GM12878 (cell line): ENCODE measurements around the gene ADORA2B. TPM values are rescaled to one million over a fixed set of nuclear protein-coding genes. Genes with fewer than 3 reads are reported as not detected.

Experiments
- ATAC-seq: fragments of 200-7000 bp; cut with Tn5 transposase; 3 replicates; pipeline ENCODE4 v1.9.1; 2020; ENCODE audit warnings: mild to moderate bottlenecking, moderate library complexity
- BruUV-seq: library from RNA; stranded (reverse); fragments of 400-500 nt; replicated peaks from 2 replicates; lab custom pipeline; 2021; lab: Mats Ljungman, UMichigan
- CTCF ChIA-PET: fragments of 300-600 bp; sonication (Branson Sonifier 250); formaldehyde crosslinking; extraction: SDS; loops from one replicate; lab custom pipeline; 2021; ENCODE audit warnings: inconsistent platforms; lab: Yijun Ruan, JAX
- POLR2A ChIA-PET: fragments of 350-600 bp; formaldehyde crosslinking; extraction: SDS; loops from one replicate; lab custom pipeline; 2021; ENCODE audit warnings: inconsistent platforms; lab: Charles Lee
- RAD21 ChIA-PET: fragments of 300-600 bp; sonication (Branson Sonifier 250); formaldehyde crosslinking; loops from one replicate; lab custom pipeline; 2023; ENCODE audit warnings: antibody characterized with exemption; ENCODE audit not compliant: unreplicated experiment; lab: Charles Lee
- SMC1A ChIA-PET: fragments of 300-600 bp; sonication (Branson Sonifier 250); formaldehyde crosslinking; loops from one replicate; lab custom pipeline; 2023; ENCODE audit not compliant: unreplicated experiment, uncharacterized antibody; lab: Charles Lee
- DNase-seq: peaks from one replicate; pipeline ENCODE4 v3.0.0-alpha.2; 2011; ENCODE audit warnings: low read depth, low spot score
- FAIRE-seq: peaks from 3 replicates; lab custom pipeline; 2011; peaks lifted over from hg19 to GRCh38; lab: Jason Lieb, UNC
- H2AFZ ChIP-seq: 2 replicates; pipeline ENCODE4 v1.6.0; 2011; ENCODE audit warnings: low read depth, low read length, control low read depth; ENCODE audit not compliant: control insufficient read depth
- H3K27ac ChIP-seq: 2 replicates; pipeline ENCODE4 v1.5.1; 2011; ENCODE audit warnings: control low read depth; ENCODE audit not compliant: control insufficient read depth, insufficient read depth
- H3K27me3 ChIP-seq, 2 experiments: replicated peaks in 1 of 2; 2 replicates each; pipeline versions ENCODE4 v1.6.0 to v1.6.1; 2011; ENCODE audit warnings: low read length in 1 of 2; ENCODE audit not compliant: control insufficient read depth in 2 of 2, insufficient read depth in 2 of 2
- H3K36me3 ChIP-seq, 2 experiments: 2 replicates each; pipeline ENCODE4 v1.5.1; 2011; ENCODE audit warnings: low read length in 1 of 2; ENCODE audit not compliant: control insufficient read depth in 2 of 2, insufficient read depth in 2 of 2
- H3K4me1 ChIP-seq: 2 replicates; pipeline ENCODE4 v1.6.1; 2011; ENCODE audit warnings: mild to moderate bottlenecking, low read length, moderate library complexity, mixed read lengths; ENCODE audit not compliant: control insufficient read depth, insufficient read depth
- H3K4me2 ChIP-seq: 2 replicates; pipeline ENCODE4 v1.6.0; 2011; ENCODE audit warnings: control low read depth; ENCODE audit not compliant: control insufficient read depth, insufficient read depth
- H3K4me3 ChIP-seq: fragments of 200-600 bp; sonication (generic); 2 replicates; pipeline ENCODE4 v1.5.1; 2016
- H3K79me2 ChIP-seq: 2 replicates; pipeline ENCODE4 v1.6.0; 2011; ENCODE audit warnings: low read length; ENCODE audit not compliant: control insufficient read depth, insufficient read depth
- H3K9ac ChIP-seq: 2 replicates; pipeline ENCODE4 v1.8.0; 2011; ENCODE audit warnings: low read length, control low read depth, mixed read lengths; ENCODE audit not compliant: control insufficient read depth, insufficient read depth
- H3K9me3 ChIP-seq: replicated peaks from 3 replicates; pipeline ENCODE4 v1.5.1; 2011; ENCODE audit warnings: mild to moderate bottlenecking, low read length; ENCODE audit not compliant: control insufficient read depth, insufficient read depth
- H4K20me1 ChIP-seq: 2 replicates; pipeline ENCODE4 v1.6.0; 2011; ENCODE audit not compliant: control insufficient read depth, insufficient read depth
- BMI1 ChIP-seq: fragments of 450-650 bp; IDR thresholded peaks from 2 replicates; pipeline ENCODE4 v1.6.1; 2016; ENCODE audit warnings: mild to moderate bottlenecking, moderate library complexity, borderline replicate concordance
- CHD2 ChIP-seq: IDR thresholded peaks from 2 replicates; pipeline ENCODE4 v1.6.1; 2011; ENCODE audit warnings: low read depth, low read length, improper control_type of control experiment, borderline replicate concordance
- EP300 ChIP-seq, 2 experiments: fragments of 150-350 bp in 1 of 2; IDR thresholded peaks; 2 replicates each; pipeline ENCODE4 v1.6.1; 2011 to 2012; ENCODE audit warnings: low read depth in 2 of 2, low read length in 2 of 2, borderline replicate concordance in 1 of 2, improper control_type of control experiment in 1 of 2, inconsistent platforms in 1 of 2; ENCODE audit not compliant: control insufficient read depth in 1 of 2
- PKNOX1 ChIP-seq: fragments of 450-650 bp; IDR thresholded peaks from 2 replicates; pipeline ENCODE4 v1.6.1; 2016; ENCODE audit warnings: mild to moderate bottlenecking
- SMARCA5 ChIP-seq: fragments of 450-650 bp; IDR thresholded peaks from 2 replicates; pipeline ENCODE4 v1.6.1; 2017; ENCODE audit warnings: mild to moderate bottlenecking
- ZNF384 ChIP-seq: IDR thresholded peaks from 2 replicates; pipeline ENCODE4 v1.6.1; 2012; ENCODE audit warnings: low read depth, mild to moderate bottlenecking, low read length, improper control_type of control experiment, borderline replicate concordance
- WGBS: methylation state at CpG from one replicate; pipeline ENCODE4 v1.1.6; 2016; ENCODE audit warnings: low lambda C conversion rate; ENCODE audit not compliant: insufficient replicate concordance, insufficient coverage; ENCODE audit errors: missing lambda C conversion rate; 5-methylcytosine and 5-hydroxymethylcytosine counted together
- in situ Hi-C: fragments of 300-500 bp; cut with MboI; formaldehyde crosslinking; loops from 9 replicates; pipeline ENCODE4 v1.14.3; 2018; ENCODE audit warnings: mixed read lengths
- intact Hi-C: fragments of 100-400 bp; cut with micrococcal nuclease; formaldehyde crosslinking; loops from one replicate; pipeline ENCODE4 v1.14.2; 2022; ENCODE audit not compliant: unreplicated experiment
- polyA plus RNA-seq, 11 experiments: library from polyadenylated mRNA; depleted of rRNA in 4 of 11; unstranded in 6 of 11; stranded (reverse) in 5 of 11; fragments of >200 nt; fragmentation: Nextera tagmentation in 4 of 11; fragmentation: Illumina TruSeq in 1 of 11; extraction: Ambion mirVana in 4 of 11; extraction: Trizol in 1 of 11; gene quantifications; 1 replicate in 1 of 11; 2 replicates in 10 of 11; pipeline versions ENCODE4 v1.2.1 to v1.2.3, GENCODE V29; 2011 to 2016; ENCODE audit warnings: inconsistent platforms in 2 of 11, missing spikeins in 2 of 11, low read depth in 1 of 11
- total RNA-seq, 4 experiments: library from RNA; depleted of rRNA in 3 of 4; stranded (reverse); fragments of >200 nt in 3 of 4; fragmentation: Illumina TruSeq in 1 of 4; extraction: Trizol in 1 of 4; gene quantifications; 2 replicates each; pipeline versions ENCODE4 v1.2.1 to v1.2.3, GENCODE V29; 2013 to 2021
- TF ChIP-seq, protein P1 (sequence below): fragments of 450-650 bp; IDR thresholded peaks from 2 replicates; pipeline ENCODE4 v1.6.1; 2014; ENCODE audit warnings: mild to moderate bottlenecking

Gene ADORA2B
- total and polyA plus RNA-seq, 10 of the 15 experiments (the other 5 are each of a cell fraction or from before 2014, with no cell fraction given) = 0.05 to 0.42 (median 0.17) TPM

DNA sequence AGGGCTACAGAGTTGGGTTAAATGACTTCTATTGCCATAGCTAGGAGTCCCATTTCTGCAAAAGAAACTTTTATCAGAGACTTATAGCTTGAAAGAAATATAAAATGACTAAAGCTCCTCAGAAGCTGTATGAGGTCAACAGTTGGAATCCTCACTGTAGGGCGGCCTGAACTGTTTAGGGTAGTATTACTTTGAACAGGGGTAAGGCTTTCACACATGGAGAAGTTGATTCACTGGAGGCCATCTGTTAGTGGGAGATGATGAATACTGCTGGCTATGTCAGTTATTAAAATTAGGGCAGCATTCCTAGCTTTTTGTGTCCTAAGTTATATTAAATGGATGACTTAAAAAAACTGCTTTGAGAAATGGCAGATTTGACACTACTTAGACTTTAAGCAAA, 60.7 kb downstream of the ADORA2B start:
- DNase-seq (no peak), FAIRE-seq (no peak), ATAC-seq (no peak)
- in situ Hi-C loops (no loop called here), intact Hi-C loops (no loop called here)
- Histone ChIP-seq H3K4me3 (no peak overlapping the region), H3K36me3 (peaks cover 5 to 6% of the 10 kb centered on the region in 2 experiments; a peak in 3 of 4 replicates), H3K27me3 (no peaks in the 10 kb centered on the region), H3K9me3 (peaks cover 2% of the 10 kb centered on the region), H3K4me1 (peaks cover 4% of the 10 kb centered on the region), H3K79me2 (peaks cover 15% of the 10 kb centered on the region), H2AFZ (no peak overlapping the region), H3K9ac (no peak overlapping the region), H3K27ac (no peak overlapping the region), H4K20me1 (no peaks in the 10 kb centered on the region), H3K4me2 (no peak overlapping the region)
- 100% methylated on average over 1 of the region's 1 CpG for WGBS
- ChIA-PET CTCF (interaction anchor here (1.8 kb wide), 1 partner anchor 516 kb away, joined by 4 read pairs; no protein-coding TSS in a partner anchor), RAD21 (interaction anchor here (0.6 kb wide), 1 partner anchor 46 kb away, joined by 5 read pairs; no protein-coding TSS in a partner anchor), POLR2A (interaction anchor here (0.5 kb wide), 1 partner anchor 148 kb away, joined by 4 read pairs; no protein-coding TSS in a partner anchor), SMC1A (no interaction called here)
- BruUV-seq = no TSS peak
- no peak for TF ChIP-seq ZNF384
- TF ChIP-seq PKNOX1 = no peak
- TF ChIP-seq EP300 (IDR thresholded peaks at IDR 0.05; ENCODE audit: borderline replicate concordance in 1 of 2, control insufficient read depth in 1 of 2, low read depth in 2 of 2, low read length in 2 of 2) = no peak
- no peak for TF ChIP-seq SMARCA5
- TF ChIP-seq BMI1 = no peak
- TF ChIP-seq, protein P1, sequence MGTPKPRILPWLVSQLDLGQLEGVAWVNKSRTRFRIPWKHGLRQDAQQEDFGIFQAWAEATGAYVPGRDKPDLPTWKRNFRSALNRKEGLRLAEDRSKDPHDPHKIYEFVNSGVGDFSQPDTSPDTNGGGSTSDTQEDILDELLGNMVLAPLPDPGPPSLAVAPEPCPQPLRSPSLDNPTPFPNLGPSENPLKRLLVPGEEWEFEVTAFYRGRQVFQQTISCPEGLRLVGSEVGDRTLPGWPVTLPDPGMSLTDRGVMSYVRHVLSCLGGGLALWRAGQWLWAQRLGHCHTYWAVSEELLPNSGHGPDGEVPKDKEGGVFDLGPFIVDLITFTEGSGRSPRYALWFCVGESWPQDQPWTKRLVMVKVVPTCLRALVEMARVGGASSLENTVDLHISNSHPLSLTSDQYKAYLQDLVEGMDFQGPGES = no peak
- no peak for TF ChIP-seq CHD2
